ENCODE results near the gene PTGER4. TPM values are rescaled to one million over a fixed set of nuclear protein-coding genes. Genes with fewer than 3 reads are reported as not detected.

The PTGER4 gene
- total and polyA plus RNA-seq, 2 donors from 2014 or later = 8.5 to 17.2 TPM

GRCh38 chr5:40735609-40736008, 55.9 kb downstream of the PTGER4 start:
- TF ChIP-seq CTCF (IDR thresholded peaks at IDR 0.05; ENCODE audit: borderline replicate concordance, extremely low read depth, insufficient read depth) = no peak
- peaks cover 7 to 29% (median 12%) of the 10 kb centered on the region in 3 donors for H3K4me1 ChIP-seq (ENCODE audit: control insufficient read depth in 2 of 3, insufficient read depth in 2 of 3, low read depth in 1 of 3, low read length in 3 of 3)
- H3K27ac ChIP-seq (ENCODE audit: low read depth in 2 of 2, low read length in 2 of 2) = no peak overlapping the region
- H3K9ac ChIP-seq (ENCODE audit: low read length in 3 of 3) = no peak overlapping the region
- H3K27me3 ChIP-seq (ENCODE audit: control insufficient read depth, insufficient read depth, low read length) = no peaks in the 10 kb centered on the region
- no peak for FAIRE-seq
- no peak overlapping the region for H3K4me3 ChIP-seq (ENCODE audit: low read length in 3 of 3)
- DNase-seq = no peak
- no peaks in the 10 kb centered on the region for H3K9me3 ChIP-seq (ENCODE audit: control insufficient read depth in 2 of 3, insufficient read depth in 1 of 3, low read length in 3 of 3)
- H3K36me3 ChIP-seq (ENCODE audit: control insufficient read depth in 2 of 3, insufficient read depth in 3 of 3, low read length in 3 of 3) = peaks cover 0 to 4% (median 1%) of the 10 kb centered on the region in 3 donors
- intact Hi-C loops (cut with DNase I) = no loop called here

DNA sequence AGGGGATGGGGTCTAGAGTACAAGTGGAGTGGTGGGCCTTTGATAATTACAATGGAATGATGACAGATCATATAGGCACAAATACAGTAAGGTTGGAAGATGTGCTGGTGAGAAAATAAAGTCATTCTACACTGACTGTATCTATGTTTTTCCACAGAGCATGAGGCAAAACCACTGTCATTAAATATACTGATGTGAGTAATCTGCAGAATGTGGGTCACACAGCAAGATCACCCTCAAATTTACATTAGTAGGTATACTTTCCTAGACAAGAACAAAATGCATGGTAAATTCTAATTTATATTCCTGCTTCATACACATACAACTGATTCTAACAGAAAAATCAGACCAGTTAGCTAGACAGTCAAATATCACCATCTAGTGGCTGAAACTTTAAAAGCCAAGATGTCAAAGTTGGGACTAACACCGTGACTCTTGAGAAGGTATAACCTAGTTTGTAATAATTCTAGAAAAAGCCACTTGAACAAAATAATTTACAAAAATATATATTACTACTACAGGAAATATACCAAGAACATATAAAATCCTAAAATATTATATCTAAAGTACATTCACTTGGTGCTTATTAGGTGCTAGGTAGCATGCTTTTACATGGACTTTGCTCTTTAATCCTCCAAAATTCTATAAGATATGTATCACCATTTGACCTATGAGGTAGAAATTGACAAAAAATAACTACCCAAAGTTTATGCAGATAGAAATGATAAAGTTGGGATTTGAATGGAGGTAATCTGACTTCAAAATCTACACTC, 56.6 kb downstream of the PTGER4 start:
- peak; percentile 73 for TF ChIP-seq CTCF (IDR thresholded peaks at IDR 0.05; ENCODE audit: borderline replicate concordance, extremely low read depth, insufficient read depth)
- Histone ChIP-seq H3K9ac (ENCODE audit: low read length in 3 of 3) (no peak overlapping the region), H3K27me3 (ENCODE audit: control insufficient read depth, insufficient read depth, low read length) (no peaks in the 10 kb centered on the region), H3K36me3 (ENCODE audit: control insufficient read depth in 2 of 3, insufficient read depth in 3 of 3, low read length in 3 of 3) (peaks cover 3 to 10% (median 3%) of the 10 kb centered on the region in 3 donors), H3K4me1 (ENCODE audit: control insufficient read depth in 2 of 3, insufficient read depth in 2 of 3, low read depth in 1 of 3, low read length in 3 of 3) (peaks cover 7 to 29% (median 12%) of the 10 kb centered on the region in 3 donors), H3K4me3 (ENCODE audit: low read length in 3 of 3) (no peak overlapping the region), H3K27ac (ENCODE audit: low read depth in 2 of 2, low read length in 2 of 2) (no peak overlapping the region), H3K9me3 (ENCODE audit: control insufficient read depth in 2 of 3, insufficient read depth in 1 of 3, low read length in 3 of 3) (no peaks in the 10 kb centered on the region)
- DNase-seq = peak in 2 of 5 donors; percentile 73 to 79
- peak; percentile 95 for FAIRE-seq
- intact Hi-C loops (cut with DNase I) = no loop called here

DNA sequence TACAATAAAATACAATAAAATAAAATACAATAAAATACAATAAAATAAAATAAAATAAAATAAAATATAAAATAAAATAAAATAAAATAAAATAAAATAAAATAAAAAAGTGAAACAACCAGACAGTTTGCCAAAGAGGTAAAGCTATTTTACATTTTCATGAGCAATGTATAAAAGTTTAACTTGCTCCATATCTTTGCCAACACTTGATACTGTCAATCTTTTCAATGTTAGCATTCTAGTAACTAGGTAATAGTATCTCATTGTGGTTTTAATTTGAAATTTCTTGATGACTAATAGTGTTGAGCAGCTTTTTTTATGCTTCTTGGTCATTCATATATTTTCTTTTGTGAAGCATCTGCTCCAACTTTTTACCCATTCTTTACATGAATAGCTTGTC, 58.8 kb downstream of the PTGER4 start:
- Histone ChIP-seq H3K9me3 (ENCODE audit: control insufficient read depth in 2 of 3, insufficient read depth in 1 of 3, low read length in 3 of 3) (no peaks in the 10 kb centered on the region), H3K9ac (ENCODE audit: low read length in 3 of 3) (no peak overlapping the region), H3K4me1 (ENCODE audit: control insufficient read depth in 2 of 3, insufficient read depth in 2 of 3, low read depth in 1 of 3, low read length in 3 of 3) (peaks cover 7 to 28% (median 12%) of the 10 kb centered on the region in 3 donors), H3K27me3 (ENCODE audit: control insufficient read depth, insufficient read depth, low read length) (no peaks in the 10 kb centered on the region), H3K27ac (ENCODE audit: low read depth in 2 of 2, low read length in 2 of 2) (no peak overlapping the region), H3K4me3 (ENCODE audit: low read length in 3 of 3) (no peak overlapping the region), H3K36me3 (ENCODE audit: control insufficient read depth in 2 of 3, insufficient read depth in 3 of 3, low read length in 3 of 3) (peaks cover 4 to 13% (median 4%) of the 10 kb centered on the region in 3 donors)
- DNase-seq (no peak), FAIRE-seq (peak; percentile 91)
- no peak for TF ChIP-seq CTCF (IDR thresholded peaks at IDR 0.05; ENCODE audit: borderline replicate concordance, extremely low read depth, insufficient read depth)
- intact Hi-C loops (cut with DNase I) = no loop called here

Other genes starting within 250 kb of the PTGER4 start
- gene TTC33, start 76.0 kb downstream of the PTGER4 start, total RNA-seq = 20.1 TPM
- 7.1 TPM for gene TTC33, start 76.0 kb downstream of the PTGER4 start, polyA plus RNA-seq (ENCODE audit: insufficient read depth, low read depth, low replicate concordance)
- 104 TPM for gene PRKAA1, start 118.5 kb downstream of the PTGER4 start, total RNA-seq
- 17.4 TPM for gene PRKAA1, start 118.5 kb downstream of the PTGER4 start, polyA plus RNA-seq (ENCODE audit: insufficient read depth, low read depth, low replicate concordance)
- 919 TPM for gene RPL37, start 155.3 kb downstream of the PTGER4 start, total RNA-seq
- gene RPL37, start 155.3 kb downstream of the PTGER4 start, polyA plus RNA-seq (ENCODE audit: insufficient read depth, low read depth, low replicate concordance) = 2,564 TPM
- gene CARD6, start 161.5 kb downstream of the PTGER4 start, total RNA-seq = 17.9 TPM
- 3.0 TPM for gene CARD6, start 161.5 kb downstream of the PTGER4 start, polyA plus RNA-seq (ENCODE audit: insufficient read depth, low read depth, low replicate concordance)
- 849 TPM for gene C7, start 229.6 kb downstream of the PTGER4 start, total RNA-seq
- gene C7, start 229.6 kb downstream of the PTGER4 start, polyA plus RNA-seq (ENCODE audit: insufficient read depth, low read depth, low replicate concordance) = 158 TPM